GM21390 (cell line): ENCODE data around the gene ARID3C.
"Not testable (repeated sequence)": the region's sequence is repeated elsewhere in the genome, so short reads cannot be mapped to it uniquely, and the experiment has no call there.

ENCODE experiments used
- ATAC-seq: cut with Tn5 transposase; IDR thresholded peaks from one replicate; pipeline ENCODE4 v1.9.1; 2021; ENCODE audit not compliant: unreplicated experiment

ARID3C gene

DNA sequence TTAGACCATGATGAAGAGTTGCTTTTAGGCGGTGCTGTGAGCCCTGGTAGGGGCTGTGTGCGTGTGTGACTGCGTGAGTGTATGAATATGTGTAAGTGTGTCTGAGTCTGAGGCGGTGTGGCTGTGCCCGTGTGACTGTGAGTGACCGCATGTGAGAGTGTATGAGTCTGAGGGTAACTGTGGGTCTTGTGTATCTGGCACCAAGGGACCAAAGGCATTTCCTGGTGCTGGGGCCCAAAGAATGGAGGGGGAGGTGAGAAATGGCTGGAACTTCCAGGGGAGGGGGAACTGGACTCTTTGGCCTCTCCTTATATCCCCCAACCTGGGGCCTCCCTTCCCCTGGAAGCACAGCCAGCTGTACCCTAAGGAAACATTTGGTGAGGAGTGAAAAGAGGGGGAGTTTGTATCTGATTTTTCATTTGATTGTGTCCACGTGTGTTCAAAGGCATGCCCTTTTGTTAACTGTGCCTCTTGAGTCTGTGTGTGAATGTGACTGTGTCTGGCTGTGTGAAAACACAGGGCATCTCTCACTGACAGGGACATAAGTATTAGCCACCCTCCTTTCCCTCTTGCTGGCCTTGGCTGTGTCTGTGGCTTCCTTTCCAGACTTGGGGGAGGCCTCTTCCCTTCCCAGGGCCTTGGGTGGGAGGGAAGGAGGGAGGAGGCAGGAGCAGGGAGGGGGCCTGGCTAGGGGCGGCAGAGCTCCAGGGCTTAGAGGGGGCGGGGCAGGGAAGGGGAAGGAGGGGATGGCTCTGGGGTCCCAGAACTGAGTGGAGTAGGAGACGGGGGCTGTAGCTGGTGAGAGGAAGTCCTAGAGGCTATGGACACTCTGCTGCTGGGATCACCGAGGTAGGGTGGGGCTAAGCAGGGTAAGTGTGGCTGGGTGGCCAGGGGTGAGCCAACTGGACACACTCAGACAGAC lies 24.5 kb upstream of the ARID3C start:
- ATAC-seq, result no peak

DNA sequence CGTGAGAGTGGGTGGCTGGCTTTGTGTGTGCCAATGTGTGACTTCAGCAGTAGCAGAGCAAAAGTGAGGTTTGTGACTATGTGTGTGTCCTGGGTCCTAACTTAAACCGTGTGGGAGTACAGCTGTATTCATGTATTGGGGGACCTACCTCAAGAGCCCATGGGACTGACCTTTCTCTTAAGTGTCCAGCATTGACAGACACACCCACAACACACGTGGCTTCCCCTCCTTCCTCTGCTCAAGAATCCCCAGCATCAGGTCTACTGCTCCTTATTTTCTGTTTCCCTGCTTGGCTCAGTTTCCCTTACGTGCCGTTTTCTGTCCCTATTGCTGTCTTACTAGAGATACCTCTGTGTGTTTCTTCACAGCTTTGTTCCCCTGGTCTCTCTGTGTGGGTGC lies 23.7 kb upstream of the ARID3C start:
- ATAC-seq, result no peak

- no peak for ATAC-seq
These were observed 23.2 kb upstream of the ARID3C start, which contains the start of gene IL11RA for GRCh38 chr9:34651876-34652601. IL11RA (plus strand) TSS chr9:34652185; CDS start chr9:34655218, 3,033 bp downstream.

DNA sequence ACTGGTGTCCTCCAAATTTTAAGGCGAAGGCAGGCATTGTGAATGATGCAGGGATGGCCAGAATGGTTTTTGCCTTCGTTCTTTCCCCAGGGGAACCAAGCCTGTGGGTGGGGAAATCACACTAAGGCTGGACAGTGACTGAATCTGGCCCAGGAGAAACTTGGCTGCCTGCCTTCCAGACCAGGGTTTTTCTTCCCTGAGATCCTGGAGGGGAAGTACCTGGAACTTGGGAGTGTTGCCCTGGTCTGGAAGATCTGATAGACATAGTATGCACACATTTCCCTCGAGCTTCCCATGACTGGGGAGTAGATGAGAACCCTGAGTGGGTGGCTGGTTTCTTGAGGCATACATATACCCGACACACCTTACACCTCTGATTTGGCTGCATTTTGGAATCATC lies 22.5 kb upstream of the ARID3C start:
- no peak for ATAC-seq

DNA sequence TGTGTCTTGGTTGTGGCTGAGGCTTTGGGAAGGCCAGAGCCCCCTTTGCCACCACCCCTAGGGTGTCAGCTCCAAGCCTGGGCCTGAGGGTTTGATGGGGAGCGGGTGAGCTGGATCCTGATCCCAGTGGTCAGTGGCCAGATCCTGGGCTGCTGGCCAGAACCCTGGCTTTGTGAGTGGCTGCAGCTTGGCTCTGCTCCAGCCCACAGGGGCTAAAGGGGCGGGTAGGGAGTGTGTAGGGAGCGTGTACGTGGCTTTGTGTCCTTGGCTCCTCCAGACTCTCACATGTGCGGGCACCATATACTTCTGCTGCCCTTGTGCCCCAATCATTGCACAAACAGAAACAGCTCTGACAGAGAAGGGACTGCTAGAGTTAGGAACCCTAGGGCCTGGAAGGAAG lies 21.9 kb upstream of the ARID3C start:
- no peak for ATAC-seq

GRCh38 chr9:34648673-34649072 lies 19.8 kb upstream of the ARID3C start:
- no peak for ATAC-seq

DNA sequence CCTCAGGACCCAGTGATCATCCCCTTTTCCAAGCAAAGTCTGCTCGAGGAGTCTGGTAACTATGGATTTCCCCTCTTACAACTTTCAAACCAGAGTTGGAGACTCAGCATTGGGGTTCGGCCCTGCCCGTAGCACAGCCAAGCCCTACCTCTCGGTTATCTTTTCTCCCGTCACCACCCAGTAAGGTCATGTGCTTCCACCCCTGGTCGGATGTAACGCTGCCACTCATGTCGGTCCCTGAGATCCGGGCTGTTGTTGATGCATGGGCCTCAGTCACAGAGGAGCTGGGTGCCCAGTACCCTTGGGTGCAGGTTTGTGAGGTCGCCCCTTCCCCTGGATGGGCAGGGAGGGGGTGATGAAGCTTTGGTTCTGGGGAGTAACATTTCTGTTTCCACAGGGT lies 18.8 kb upstream of the ARID3C start:
- ATAC-seq, result no peak

DNA sequence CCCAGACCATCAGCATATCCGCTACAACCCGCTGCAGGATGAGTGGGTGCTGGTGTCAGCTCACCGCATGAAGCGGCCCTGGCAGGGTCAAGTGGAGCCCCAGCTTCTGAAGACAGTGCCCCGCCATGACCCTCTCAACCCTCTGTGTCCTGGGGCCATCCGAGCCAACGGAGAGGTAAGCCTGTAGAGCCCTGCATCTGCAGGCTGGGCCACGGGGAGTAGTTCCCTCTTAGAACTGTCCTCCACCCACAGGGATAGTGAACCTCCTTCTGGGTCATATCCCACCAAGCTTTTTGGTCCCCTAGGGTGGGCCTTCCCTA lies 18.2 kb upstream of the ARID3C start:
- no peak for ATAC-seq

GRCh38 chr9:34646211-34647083 lies 17.6 kb upstream of the ARID3C start, which contains the start of gene GALT:
GALT (plus strand) TSS chr9:34646675; CDS start chr9:34646705, 30 bp downstream.
- ATAC-seq, result peak; percentile 81

- ATAC-seq, result no peak
These were observed 16.0 kb upstream of the ARID3C start for GRCh38 chr9:34644766-34645314.

- no peak for ATAC-seq
These were observed 13.8 kb upstream of the ARID3C start for GRCh38 chr9:34642679-34643078.

GRCh38 chr9:34639322-34639721 lies 10.5 kb upstream of the ARID3C start:
- ATAC-seq, result not testable (repeated sequence)

DNA sequence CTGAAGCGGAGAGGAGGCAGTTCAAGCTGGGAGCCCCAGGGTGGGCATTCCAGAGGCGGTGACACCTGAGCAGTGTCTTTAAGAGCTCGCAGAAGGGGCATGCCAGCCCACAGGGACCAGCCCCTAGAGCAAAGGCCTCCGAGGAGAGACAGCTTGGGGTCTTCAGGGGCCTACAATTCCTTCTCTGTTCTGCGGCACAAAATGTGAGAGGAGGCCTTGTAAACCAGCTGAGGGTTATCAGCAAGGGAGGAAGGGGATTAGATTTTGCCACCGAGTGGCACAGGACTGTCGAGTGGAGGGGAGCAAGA lies 9.2 kb upstream of the ARID3C start:
- ATAC-seq, result no peak

- ATAC-seq, result peak; percentile 83
These were observed 8.7 kb upstream of the ARID3C start, which contains the start of gene SIGMAR1 for GRCh38 chr9:34637356-34638137. SIGMAR1 (minus strand) TSS chr9:34637787; CDS start chr9:34637697, 90 bp downstream.

DNA sequence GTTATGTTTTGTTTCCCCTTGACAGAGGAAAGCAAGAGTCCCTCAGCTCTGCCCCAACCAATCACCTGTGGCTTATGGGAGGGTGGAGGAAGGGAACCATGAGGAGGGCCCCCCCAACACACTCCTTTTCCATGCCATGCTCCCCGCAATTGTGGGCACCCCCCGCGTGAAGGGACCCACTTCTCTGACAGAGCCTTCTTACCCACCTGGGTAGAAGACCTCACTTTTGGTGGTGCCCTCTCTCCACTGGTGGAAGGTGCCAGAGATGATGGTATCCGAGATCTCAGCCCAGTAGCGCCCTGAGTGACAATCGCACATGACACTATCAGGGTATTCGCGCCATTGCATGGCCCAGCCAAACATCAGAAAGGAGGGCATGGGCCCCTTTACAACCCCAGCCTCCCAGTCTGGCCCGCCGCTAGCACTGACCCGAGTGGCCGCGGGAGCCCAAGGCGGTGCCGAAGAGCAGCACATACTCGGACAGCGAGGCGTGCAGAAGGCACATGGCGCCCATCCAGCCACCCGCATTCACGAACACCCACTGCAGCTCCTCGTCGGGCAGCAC lies 8.0 kb upstream of the ARID3C start:
- ATAC-seq, result no peak

DNA sequence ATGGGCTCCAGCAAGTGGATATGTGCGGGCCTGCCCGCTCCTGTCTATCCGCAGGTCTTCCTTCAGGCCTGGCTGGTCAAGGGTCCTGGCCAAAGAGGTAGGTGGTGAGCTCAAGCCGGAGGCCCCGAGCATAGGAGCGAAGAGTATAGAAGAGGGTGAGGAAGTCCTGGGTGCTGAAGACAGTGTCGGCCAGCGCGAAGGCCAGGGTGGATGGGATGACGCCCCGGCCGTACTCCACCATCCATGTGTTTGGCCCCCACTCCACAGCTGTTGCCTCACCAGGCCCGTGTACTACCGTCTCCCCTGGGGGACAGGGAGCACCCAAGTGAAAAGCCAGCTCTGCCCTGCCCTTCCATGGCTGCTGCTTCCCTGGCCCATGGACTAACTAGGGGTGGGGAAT lies 6.7 kb upstream of the ARID3C start:
- no peak for ATAC-seq

- ATAC-seq, result no peak
These were observed 5.8 kb upstream of the ARID3C start for GRCh38 chr9:34634551-34635248.

DNA sequence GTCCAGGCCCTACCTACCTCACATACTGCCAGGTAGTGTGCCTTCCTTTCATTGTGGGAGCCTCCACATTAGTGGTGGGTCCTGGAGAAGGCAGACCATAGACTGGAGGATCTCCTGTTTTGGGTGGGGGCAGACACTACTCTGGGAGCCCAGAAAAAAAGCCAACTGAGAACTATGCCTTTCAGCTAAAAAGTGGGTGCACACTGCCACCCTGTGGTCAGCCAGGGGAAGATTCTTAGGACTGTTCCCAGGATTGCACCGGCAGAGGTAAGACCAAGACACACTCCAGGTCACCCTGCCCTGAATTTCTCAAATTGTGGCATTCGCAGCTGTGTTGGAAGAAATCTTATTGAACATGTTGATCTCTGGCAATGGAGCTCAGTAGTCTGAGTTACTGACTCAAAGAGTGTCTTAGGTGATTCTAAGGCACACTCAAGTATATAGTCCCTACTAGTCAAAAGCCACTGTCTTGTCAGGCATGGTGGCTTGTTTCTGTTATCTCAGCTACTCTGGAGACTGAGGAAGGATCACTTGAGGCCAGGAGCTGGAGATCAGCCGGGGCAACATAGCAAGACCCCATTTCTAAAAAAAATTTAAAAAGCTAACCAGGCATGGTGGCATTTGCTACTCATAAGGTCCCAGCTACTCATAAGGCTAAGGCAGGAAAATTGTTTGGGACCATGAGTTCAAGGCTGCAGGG lies 5.1 kb upstream of the ARID3C start:
- ATAC-seq, result no peak

- ATAC-seq, result no peak
These were observed 4.3 kb upstream of the ARID3C start for GRCh38 chr9:34633166-34633565.
